Endodermal cell (in vitro differentiated cells): ENCODE results near the gene CFAP161. TPM values are rescaled to one million over a fixed set of nuclear protein-coding genes. Genes with fewer than 3 reads are reported as not detected.

Source experiments
- DNase-seq: peaks from one replicate; pipeline ENCODE4 v3.0.0-alpha.2; 2017
- H3K27ac ChIP-seq: 2 replicates; pipeline ENCODE4 v1.5.1; 2013; ENCODE audit warnings: mild to moderate bottlenecking, low read depth, low read length, moderate library complexity
- H3K27me3 ChIP-seq: 2 replicates; pipeline ENCODE4 v1.6.1; 2013; ENCODE audit warnings: mild to moderate bottlenecking, low read length, moderate library complexity; ENCODE audit not compliant: insufficient read depth, control insufficient read depth, poor library complexity, severe bottlenecking
- H3K36me3 ChIP-seq: 2 replicates; pipeline ENCODE4 v1.7.0; 2013; ENCODE audit warnings: mild to moderate bottlenecking, low read length, moderate library complexity; ENCODE audit not compliant: control insufficient read depth, insufficient read depth
- H3K4me1 ChIP-seq: one replicate; pipeline ENCODE4 v1.7.0; 2013; ENCODE audit warnings: low read length; ENCODE audit not compliant: control insufficient read depth, insufficient read depth
- H3K4me3 ChIP-seq: 2 replicates; pipeline ENCODE4 v1.5.1; 2013; ENCODE audit warnings: mild to moderate bottlenecking, low read length, moderate library complexity
- H3K9ac ChIP-seq: 2 replicates; pipeline ENCODE4 v1.6.1; 2013; ENCODE audit warnings: mild to moderate bottlenecking, low read length, moderate library complexity; ENCODE audit not compliant: poor library complexity, severe bottlenecking; ENCODE audit errors: extremely low read depth
- H3K9me3 ChIP-seq: 2 replicates; pipeline ENCODE4 v1.6.1; 2013; ENCODE audit warnings: mild to moderate bottlenecking, low read length, moderate library complexity; ENCODE audit not compliant: control insufficient read depth
- H3K27ac Mint-ChIP-seq: 2 replicates; pipeline ENCODE4 v1.8.0; 2020; ENCODE audit warnings: mixed read lengths
- H3K27me3 Mint-ChIP-seq: 2 replicates; pipeline ENCODE4 v1.8.0; 2021; ENCODE audit warnings: mild to moderate bottlenecking, mixed read lengths; ENCODE audit not compliant: insufficient read depth
- H3K36me3 Mint-ChIP-seq: 2 replicates; pipeline ENCODE4 v1.8.0; 2020; ENCODE audit warnings: low read depth, mixed read lengths
- H3K4me1 Mint-ChIP-seq: 2 replicates; pipeline ENCODE4 v1.8.0; 2020; ENCODE audit warnings: mixed read lengths
- H3K4me3 Mint-ChIP-seq: 2 replicates; pipeline ENCODE4 v1.8.0; 2020; ENCODE audit warnings: mild to moderate bottlenecking, moderate library complexity, mixed read lengths
- H3K9me3 Mint-ChIP-seq: 2 replicates; pipeline ENCODE4 v1.8.0; 2020; ENCODE audit warnings: mild to moderate bottlenecking, mixed read lengths
- WGBS, 2 experiments: methylation state at CpG; one replicate each; pipeline versions ENCODE4 v1.1.5 to v1.1.7; 2013; ENCODE audit warnings: missing lambda C conversion rate in 2 of 2, mixed read lengths in 1 of 2; ENCODE audit not compliant: insufficient coverage in 1 of 2, insufficient read length in 1 of 2; 5-methylcytosine and 5-hydroxymethylcytosine counted together
- total RNA-seq, 2 donors: library from RNA; stranded (reverse); fragmentation: NEBNext Ultra II Directional in 1 of 2; extraction: Animal tissue kit (Norgen Biotek cat#: 25700) in 1 of 2; gene quantifications; 2 replicates in 1 of 2; 3 replicates in 1 of 2; pipeline ENCODE4 v1.2.1, GENCODE V29; 2021
- TF ChIP-seq, protein P1 (sequence below): fragments of 200-600 bp; sonication (generic); conservative IDR thresholded peaks from 2 replicates; pipeline ENCODE4 v1.5.0; 2021; ENCODE audit warnings: antibody characterized with exemption, mild to moderate bottlenecking

The CFAP161 gene
- total RNA-seq, 2 donors from 2014 or later, result not detected

DNA sequence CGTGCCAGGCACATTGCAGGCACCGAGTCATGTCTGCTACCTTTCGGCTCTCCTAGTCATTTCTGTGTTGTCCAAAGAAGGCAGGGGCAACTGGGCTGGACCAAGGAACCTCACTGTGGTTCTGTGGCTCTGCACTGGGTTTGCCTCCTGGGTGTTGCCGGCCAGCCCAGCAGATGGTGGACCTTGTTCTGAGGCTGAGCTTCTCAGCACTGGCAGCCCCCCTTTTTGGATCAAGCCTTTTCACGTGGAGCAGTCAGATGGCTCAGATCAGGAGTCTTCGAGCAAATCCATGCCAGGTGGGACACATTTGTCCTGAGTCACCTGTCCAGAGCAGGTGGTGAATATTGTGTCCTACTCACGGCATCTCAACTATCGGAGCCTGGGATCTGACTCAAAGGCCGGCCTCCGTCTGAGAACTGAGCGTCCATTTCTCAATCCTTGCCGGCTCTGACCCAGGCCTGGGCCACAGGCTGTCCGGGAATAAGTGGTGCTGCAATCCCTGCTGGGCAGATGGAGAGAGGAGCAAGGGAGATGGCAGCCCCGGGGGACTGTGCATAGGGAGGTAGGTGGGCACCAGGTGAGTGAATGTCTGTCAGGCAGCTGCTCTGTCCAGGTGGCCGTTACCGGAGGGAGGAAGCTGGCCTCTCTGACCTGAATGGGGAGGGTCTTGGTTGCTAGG, 62.6 kb downstream of the CFAP161 start, which contains the start of gene IL16:
TSS of gene IL16 (plus strand) at position 304 of the 679 bp plus-strand sequence. CDS start 28,521 bp downstream, outside the sequence.
- no peak for DNase-seq
- Mint-ChIP-seq H3K9me3 (no peaks in the 10 kb centered on the region), H3K27ac (no peak within 1 kb of the TSS), H3K4me1 (peaks cover 10% of the 10 kb centered on the region), H3K4me3 (no peak within 1 kb of the TSS), H3K27me3 (peaks cover 3% of the 10 kb centered on the region), H3K36me3 (no peaks in the 10 kb centered on the region)
- 92 to 93% methylated on average over 14 to 16 of the region's 16 CpGs for WGBS, 2 experiments
- Histone ChIP-seq H3K4me3 (no peak within 1 kb of the TSS), H3K9ac (no peak within 1 kb of the TSS), H3K36me3 (no peaks in the 10 kb centered on the region), H3K4me1 (no peaks in the 10 kb centered on the region), H3K27me3 (no peaks in the 10 kb centered on the region), H3K27ac (no peak within 1 kb of the TSS), H3K9me3 (no peaks in the 10 kb centered on the region)
- TF ChIP-seq, protein P1, sequence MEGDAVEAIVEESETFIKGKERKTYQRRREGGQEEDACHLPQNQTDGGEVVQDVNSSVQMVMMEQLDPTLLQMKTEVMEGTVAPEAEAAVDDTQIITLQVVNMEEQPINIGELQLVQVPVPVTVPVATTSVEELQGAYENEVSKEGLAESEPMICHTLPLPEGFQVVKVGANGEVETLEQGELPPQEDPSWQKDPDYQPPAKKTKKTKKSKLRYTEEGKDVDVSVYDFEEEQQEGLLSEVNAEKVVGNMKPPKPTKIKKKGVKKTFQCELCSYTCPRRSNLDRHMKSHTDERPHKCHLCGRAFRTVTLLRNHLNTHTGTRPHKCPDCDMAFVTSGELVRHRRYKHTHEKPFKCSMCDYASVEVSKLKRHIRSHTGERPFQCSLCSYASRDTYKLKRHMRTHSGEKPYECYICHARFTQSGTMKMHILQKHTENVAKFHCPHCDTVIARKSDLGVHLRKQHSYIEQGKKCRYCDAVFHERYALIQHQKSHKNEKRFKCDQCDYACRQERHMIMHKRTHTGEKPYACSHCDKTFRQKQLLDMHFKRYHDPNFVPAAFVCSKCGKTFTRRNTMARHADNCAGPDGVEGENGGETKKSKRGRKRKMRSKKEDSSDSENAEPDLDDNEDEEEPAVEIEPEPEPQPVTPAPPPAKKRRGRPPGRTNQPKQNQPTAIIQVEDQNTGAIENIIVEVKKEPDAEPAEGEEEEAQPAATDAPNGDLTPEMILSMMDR, result no peak

GRCh38 chr15:81197255-81197630, 63.2 kb downstream of the CFAP161 start:
- no peak overlapping the region for H3K27ac ChIP-seq
- WGBS, 2 experiments, result 85 to 92% methylated on average over 4 to 7 of the region's 7 CpGs
- Mint-ChIP-seq H3K9me3 (no peaks in the 10 kb centered on the region), H3K27ac (no peak overlapping the region), H3K36me3 (no peaks in the 10 kb centered on the region), H3K27me3 (peaks cover 3% of the 10 kb centered on the region), H3K4me1 (peaks cover 10% of the 10 kb centered on the region), H3K4me3 (no peak overlapping the region)
- H3K27me3 ChIP-seq, result no peaks in the 10 kb centered on the region
- TF ChIP-seq, protein P1, result no peak
- no peak for DNase-seq
- H3K9ac ChIP-seq, result no peak overlapping the region
- H3K4me1 ChIP-seq, result no peaks in the 10 kb centered on the region
- no peaks in the 10 kb centered on the region for H3K36me3 ChIP-seq
- H3K4me3 ChIP-seq, result no peak overlapping the region
- no peaks in the 10 kb centered on the region for H3K9me3 ChIP-seq

DNA sequence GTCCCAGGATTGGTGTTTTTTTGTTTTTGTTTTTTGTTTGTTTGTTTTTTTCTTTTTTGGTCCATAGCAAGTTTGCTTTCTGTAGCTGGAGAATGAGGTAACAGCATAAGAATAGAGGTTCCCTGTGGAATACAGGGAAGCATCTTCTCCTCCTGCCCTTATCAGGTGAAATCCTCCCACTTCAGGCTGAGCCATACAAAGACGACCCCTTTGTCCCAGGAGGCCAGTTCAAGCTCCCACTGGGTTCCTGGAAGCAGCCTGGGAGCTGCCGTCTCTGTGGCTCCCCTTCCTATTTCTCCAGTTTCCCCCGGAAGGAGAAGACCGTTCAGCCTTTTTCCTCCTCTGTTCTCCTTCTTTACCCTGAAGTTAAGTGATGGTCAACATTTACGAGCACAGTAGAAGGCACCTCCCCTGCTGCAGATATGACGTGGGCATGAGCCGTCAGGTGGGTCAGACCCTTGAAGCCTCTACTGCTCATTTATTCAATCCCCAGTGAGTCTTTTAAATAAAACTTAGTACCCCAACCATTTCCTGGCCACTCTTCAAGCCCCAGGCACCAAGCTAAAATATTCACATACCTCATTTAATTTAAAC, 63.7 kb downstream of the CFAP161 start:
- no peak overlapping the region for H3K4me3 Mint-ChIP-seq
- Histone ChIP-seq H3K4me3 (no peak overlapping the region), H3K27me3 (no peaks in the 10 kb centered on the region), H3K4me1 (no peaks in the 10 kb centered on the region), H3K27ac (no peak overlapping the region), H3K9me3 (no peaks in the 10 kb centered on the region), H3K9ac (no peak overlapping the region), H3K36me3 (no peaks in the 10 kb centered on the region)
- H3K9me3 Mint-ChIP-seq, result no peaks in the 10 kb centered on the region
- H3K27me3 Mint-ChIP-seq, result peaks cover 3% of the 10 kb centered on the region
- WGBS, 2 experiments, result 78 to 80% methylated on average over 7 of the region's 7 CpGs
- TF ChIP-seq, protein P1, result no peak
- no peaks in the 10 kb centered on the region for H3K36me3 Mint-ChIP-seq
- H3K4me1 Mint-ChIP-seq, result peaks cover 10% of the 10 kb centered on the region
- H3K27ac Mint-ChIP-seq, result no peak overlapping the region
- no peak for DNase-seq

Other genes starting within 250 kb of the CFAP161 start
- gene MESD, start 144.5 kb upstream of the CFAP161 start, total RNA-seq, result 10 to 100 TPM; 31.7 to 35.8 TPM
- 10 to 100 TPM; 25.1 to 28.2 TPM for gene TLNRD1, start 133.3 kb upstream of the CFAP161 start, total RNA-seq
- under 1 TPM; 0.13 to 0.24 TPM for gene IL16, start 62.6 kb downstream of the CFAP161 start, total RNA-seq
- gene STARD5, start 189.9 kb downstream of the CFAP161 start, total RNA-seq, result 1 to 10 TPM; 2.0 to 5.4 TPM
- gene TMC3, start 239.9 kb downstream of the CFAP161 start, total RNA-seq, result not detected